Fibroblast of skin of right biceps (primary cell): Measurements from ENCODE around the gene SKAP2.

Experiments
- DNase-seq: peaks from one replicate; pipeline ENCODE4 v3.0.0-alpha.2; 2013

Gene SKAP2

DNA sequence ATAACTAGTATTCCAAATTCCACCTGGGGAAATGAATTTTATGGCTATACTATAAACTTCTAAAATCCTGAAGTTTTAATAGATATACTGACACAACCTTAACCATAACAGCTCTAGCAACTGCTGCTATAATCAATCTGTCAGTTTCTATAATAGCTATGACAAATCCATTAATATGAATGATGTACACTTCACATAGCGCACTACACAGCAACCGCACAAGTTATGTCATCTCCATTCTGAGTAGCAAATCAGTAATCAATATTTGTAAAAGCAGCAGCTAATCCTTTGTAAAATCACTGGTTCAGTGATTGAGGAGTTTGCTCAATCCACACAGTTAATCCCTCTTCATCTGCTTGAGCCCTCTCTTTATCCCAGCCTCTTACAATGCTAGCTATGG is 105.3 kb downstream of the SKAP2 start:
- DNase-seq = no peak

DNA sequence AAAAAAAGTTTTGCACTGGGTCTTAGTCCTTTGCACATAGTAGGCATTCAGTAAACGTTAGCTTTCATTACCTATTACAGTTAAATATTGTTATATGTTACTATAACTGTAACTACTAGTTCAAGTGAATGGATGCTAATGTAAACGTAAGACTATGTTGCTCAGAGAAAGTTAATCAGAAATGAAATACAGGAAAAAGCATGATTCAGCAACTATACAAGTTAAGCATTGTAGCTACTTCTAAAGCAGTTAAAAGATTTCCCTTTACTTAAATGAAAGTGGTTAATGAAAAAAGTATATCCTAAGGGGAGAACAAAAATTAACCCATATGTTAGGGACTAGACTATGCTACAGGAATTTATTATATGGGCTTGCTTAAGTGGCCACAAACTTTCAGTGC is 121.2 kb downstream of the SKAP2 start:
- DNase-seq = no peak

DNA sequence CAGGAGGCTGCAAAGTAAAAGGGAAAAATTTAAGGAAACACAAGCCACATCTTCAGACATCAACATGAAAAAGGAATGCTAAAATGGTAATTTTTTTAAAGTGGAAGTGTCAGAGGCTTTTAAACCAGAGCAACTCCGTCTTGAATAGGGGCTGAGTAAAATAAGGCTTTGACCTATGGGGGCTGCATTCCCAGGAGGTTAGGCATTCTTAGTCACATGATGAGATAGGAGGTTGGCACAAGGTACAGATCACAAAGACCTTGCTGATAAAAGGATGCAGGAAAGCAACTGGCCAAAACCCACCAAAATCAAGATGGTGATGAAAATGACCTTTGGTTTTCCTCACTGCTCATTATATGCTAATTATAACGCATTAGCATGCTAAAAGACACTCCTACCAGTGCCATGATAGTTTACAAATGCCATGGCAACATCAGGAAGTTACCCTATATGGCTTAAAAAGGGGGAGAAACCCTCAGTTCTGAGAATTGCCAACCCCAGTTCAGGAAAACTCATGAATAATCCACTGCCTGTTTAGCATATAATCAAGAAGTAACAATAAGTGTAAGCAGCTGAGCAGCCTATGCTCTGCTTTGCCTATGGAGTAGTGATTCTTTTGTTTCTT is 128.3 kb downstream of the SKAP2 start:
- DNase-seq = no peak

DNA sequence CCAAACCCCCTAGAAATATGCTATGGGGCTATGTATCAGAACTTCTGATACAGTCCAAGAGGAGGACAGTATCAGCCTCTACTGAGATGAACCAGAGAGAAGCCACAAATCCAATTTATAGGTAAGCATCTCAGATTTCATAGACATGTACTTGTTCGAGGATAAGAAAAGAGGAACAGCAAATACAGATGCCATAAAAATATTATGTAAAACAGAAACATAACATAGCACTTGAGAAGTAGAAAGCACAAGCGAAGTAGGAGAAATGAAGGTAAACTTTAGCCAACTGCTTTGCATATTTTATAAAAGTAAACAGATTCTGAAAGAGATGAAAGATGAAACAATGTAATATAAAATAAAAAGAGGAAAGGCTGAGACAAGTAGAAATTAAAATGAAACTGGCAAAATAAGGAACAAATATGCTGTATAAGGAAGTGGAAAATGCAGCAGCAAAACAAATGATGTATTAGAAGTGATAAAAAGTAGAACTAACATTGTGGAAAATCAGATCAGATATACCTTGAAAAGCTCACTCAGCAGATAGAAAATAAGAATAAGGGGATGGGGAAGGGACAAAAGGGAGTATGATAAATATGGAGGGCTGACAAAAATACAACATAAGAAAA is 135.1 kb downstream of the SKAP2 start:
- no peak for DNase-seq

DNA sequence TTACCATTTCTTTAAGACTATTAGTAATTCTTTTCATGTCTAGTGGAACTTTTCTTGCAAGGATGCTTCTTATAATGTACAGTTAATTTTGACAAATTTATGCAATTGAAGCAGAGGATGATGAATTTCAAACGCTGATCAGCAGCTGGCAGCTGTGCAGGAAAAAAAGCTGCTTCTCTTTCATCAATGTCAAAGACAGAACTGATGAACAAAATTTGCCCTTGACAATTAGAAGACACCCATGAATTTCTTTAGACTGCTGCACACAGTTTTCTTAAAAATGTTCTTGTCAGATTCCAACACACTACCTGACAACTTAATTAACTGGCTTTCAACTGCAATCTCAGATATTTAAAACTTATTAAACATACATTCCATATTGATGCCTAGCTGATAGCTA is 138.3 kb downstream of the SKAP2 start:
- no peak for DNase-seq

DNA sequence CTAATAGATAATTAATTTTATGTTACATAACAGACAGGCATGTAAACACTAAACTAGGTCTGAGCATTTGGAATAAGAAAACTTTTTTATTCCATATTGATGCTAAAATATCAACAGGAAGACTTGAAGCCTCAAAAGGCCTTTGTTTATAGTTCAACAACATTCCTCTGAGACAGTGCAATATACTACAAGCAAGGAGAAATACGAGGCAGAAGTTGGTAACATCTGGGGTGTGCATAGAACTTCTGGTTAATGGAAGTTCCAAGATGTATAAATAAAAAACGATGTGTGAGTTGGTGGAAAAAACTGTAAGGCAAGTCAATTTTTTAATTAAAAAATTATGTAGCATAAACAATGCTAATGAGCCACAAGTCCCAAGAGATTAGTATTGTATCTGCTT is 139.6 kb downstream of the SKAP2 start:
- DNase-seq = no peak

DNA sequence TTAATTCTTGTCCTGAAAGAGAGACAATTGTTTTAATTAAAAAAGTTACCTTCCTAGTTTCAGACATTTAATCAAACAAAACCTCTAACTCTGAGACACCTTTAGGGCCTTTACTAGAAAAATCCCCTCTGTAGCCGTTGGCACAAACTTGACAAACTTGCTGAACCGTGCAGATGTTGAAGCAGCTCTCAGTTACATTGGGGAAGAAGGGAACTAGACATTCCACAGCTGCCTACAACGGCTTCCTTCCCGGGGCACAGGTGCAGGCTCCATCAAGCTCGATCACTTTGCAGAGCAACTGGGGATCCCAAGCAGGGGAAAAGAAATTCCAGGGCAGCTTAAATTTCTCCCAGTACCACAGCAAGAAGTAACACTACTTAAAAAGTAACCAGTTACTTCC is 141.3 kb downstream of the SKAP2 start:
- DNase-seq = no peak

DNA sequence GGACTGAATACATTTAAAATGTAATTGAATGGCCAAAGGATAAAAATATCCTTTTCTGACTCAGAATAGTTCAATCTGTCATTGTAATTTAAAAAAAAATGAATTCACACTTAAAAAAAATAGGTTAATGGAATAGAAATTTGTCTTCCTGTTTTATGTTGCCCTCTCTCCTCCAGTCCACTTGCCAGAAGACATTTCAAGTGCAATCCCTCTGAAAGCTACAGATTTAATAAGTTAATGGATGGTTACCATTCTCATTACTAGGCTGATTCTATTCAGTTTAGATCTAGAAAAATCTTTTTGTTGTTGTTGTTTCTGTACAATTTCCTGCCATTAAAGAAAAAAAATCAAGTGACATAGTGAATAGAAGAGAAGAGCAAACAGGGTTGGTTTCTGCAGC is 142.9 kb downstream of the SKAP2 start:
- DNase-seq = no peak

DNA sequence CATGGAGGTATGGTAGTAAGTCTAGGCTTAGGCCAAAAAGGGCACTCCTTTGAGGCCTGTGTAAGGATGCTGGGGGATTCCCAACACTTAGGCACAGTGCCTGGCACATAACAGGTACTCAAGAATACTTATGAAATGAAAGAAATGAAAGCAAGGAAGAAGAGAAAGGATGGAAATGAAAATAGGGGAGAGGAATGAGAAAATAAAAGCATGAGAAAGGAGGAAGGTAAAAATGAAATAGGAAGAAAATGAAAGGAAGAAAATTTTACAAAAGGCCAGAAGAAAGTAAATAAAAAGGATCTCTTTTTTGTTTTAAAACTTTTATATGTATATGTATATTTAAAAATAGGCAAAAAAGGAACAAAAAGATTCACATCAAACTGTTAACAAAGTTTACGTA is 146.3 kb downstream of the SKAP2 start:
- DNase-seq = no peak

DNA sequence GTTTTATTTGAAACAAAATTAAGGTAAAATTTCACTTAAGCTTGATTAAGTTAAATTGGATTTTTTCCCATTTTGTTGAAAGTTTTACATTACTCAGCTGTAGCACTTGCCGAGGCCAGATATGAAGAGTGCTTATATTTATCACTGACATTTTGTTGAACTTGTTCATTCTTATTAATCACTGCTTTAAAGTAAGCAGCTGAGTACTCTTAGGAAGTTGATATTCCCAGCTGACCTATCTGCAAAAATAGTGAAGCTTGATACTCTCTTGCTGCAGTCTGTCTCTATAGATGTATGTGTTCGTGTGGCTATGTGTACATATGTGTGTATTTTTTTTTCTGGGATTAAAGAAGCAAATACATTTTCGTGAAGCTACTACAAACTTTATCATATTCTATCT is 150.0 kb downstream of the SKAP2 start:
- no peak for DNase-seq

DNA sequence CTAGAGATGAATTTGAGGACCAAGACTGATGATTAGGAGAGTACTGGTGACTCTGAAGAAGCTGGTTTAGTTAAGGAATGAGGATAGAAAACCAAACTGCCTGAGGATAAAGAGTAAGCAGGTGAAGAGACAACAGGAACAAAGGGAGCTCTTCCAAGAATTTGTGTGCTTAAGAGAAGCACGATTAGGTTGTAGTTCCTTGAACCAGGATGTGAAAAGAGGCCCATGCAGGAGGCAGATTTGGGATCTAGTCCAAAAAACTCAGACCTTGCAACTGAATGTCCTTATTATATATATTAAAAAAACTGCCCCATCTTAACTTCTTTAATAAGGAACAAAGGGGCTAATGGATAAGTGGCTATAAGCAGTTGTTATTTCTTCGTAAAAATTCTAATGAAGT is 150.4 kb downstream of the SKAP2 start:
- DNase-seq = no peak

DNA sequence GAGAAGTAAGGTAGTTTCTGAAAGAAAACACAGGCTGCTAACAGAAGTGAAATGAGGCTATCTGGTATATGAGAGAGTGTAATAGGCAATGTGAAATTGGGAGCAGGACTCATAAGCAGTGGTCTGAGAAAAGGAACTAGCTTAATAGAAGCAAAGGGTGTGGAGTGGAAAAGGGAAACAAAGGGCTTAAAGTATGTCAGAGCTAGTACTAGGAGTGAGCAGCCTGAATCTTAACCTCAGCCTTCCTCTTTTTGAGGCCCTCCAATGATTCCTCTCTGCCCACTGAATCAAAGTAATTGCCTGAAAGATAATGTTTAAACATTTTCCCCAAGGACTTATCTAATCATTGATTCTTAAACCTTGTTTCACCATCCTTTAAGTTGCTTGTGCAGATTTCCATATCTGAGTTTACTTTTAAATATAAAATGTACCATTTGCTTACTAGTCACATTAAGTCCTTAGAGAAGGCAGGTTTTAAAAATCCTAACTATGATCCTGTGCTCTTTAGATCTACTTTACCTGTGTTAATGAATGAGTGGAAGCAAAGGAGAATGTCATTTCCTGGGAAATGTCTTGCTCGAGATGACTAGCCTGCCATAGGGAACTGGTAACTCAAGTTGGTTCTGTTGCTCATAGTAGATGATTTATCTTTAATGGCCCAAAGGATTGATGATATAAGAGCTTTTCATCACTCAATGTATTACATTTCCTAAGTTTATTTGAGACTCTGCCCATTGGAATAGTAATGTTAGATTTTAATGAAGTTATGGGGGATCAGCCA is 155.0 kb downstream of the SKAP2 start:
- DNase-seq = no peak

DNA sequence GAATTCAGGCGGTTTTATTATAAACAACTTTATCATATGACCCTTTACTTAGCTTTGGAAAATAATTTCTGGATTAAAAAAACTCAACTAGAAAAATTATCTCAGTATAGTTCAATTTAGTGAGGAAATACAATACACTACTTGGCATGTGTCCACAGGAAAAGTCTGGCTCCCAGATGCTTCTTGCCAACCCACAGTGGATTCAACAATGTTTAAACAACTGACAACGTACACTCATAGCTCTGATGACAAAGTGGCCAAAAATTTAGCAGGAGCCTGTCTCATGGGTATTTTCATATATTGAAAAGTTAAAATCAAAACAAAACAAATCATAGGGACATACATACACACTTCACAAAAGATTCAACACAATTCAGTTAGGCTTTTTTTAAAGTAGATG is 158.8 kb downstream of the SKAP2 start:
- peak; percentile 95 for DNase-seq

DNA sequence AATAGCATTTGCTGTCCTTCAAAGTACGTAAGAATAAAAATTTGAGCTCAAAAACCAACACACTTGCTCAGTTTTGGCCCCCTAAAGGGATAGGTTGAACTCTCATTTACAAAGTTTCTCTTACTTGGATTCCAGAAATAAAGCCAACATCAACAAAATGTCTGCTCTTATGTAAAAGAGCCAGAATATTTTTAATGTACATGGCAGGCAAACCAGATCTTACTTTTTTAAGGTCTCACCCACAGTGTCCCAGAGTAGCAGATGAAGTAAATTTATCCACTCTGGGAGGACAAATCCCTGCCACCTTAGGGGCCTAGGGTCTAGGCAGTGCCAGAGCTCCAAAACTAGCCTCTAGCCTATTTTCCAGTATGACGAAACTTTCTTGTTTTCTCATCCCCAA is 159.6 kb downstream of the SKAP2 start:
- peak; percentile 26 for DNase-seq

DNA sequence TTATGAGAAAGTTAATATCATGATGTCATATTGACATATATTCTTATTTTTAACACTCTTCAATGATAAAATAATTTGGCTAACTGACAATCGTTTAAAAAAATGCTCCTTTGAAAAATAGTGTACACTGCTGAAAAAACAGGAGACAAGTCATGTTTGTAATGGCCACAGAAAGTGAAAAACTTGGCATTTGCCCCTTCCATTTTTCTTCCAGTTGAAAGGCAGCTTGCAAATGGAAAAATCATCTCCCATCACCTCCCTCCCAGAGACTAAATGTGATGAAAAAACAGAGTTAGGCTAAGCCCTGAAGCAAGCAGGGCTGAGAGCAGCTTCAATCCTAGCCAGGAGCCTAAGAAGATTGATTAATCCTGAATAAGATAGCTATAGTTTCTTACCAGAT is 160.4 kb downstream of the SKAP2 start:
- DNase-seq = no peak

DNA sequence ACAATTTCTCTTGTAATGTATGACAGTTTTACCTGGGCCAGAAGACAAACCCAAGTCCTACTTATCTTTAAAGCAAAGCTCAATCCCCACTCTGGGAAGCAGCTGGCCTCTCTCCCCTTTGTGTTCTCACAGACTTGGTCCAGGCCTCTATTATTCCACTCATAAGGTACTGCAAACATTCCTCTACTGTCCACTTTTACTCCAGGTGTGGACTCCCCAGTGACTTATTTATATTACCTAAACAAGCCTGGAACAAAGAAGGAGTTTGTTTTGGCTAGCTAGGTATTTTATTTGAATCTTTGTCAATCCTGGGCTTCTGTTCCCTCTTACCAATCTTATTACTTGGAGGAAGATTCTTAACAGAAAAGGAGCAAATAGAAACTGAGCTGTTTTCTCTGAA is 163.5 kb downstream of the SKAP2 start:
- no peak for DNase-seq

DNA sequence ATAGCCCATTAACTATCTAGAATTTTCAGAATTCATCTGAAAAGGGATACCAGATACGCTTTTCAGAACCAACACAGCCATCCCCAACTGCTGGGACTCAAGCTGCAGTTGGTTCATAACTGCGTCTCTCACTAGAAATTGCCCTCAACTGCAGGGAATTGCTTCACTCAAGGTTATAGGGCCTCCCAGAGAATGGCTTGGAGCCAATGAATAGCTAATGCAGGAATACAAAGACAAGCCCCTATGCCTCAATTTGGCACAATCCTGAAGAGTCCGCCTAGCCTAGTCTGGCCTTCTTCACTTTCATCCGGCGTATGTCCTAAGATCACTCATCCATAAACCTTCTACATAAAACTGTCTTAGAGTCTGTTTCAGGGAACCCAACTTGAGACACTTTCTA is 164.0 kb downstream of the SKAP2 start:
- no peak for DNase-seq

DNA sequence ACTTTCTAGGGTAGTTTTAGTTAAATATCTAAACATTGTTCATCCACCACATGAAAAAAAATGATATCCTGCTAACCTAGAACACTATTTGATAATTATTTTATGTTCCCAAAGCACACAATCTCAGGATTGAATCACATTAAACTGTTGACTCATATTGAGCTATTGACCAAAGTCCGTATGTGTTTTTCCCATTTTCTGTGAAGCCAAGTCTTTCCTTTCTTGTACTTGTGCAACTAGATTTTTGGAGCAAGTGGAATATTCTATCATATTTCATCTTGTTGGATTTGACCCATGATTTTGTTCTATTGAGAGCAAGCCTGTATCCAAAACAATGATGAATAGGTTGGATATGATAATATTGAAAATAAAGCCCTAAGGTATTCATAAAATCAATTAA is 164.6 kb downstream of the SKAP2 start:
- no peak for DNase-seq

DNA sequence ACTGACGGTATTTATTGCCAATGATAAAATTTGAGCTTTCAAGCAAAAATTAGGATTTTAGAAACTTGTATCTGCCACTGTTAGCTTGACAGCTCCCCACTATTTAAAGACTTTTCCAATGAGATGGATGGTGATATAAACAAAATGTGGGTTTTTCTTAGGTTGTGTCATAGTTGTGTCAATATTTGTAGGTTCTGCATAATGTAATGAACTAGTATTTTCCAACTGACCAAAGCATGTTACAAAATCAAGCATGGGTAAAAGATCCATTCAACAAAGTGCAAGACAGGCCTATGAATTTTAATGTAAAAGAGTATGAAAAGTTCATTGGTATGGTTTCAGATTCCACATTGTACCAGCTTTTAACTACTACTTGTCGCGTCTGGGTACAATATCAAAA is 165.6 kb downstream of the SKAP2 start:
- no peak for DNase-seq

DNA sequence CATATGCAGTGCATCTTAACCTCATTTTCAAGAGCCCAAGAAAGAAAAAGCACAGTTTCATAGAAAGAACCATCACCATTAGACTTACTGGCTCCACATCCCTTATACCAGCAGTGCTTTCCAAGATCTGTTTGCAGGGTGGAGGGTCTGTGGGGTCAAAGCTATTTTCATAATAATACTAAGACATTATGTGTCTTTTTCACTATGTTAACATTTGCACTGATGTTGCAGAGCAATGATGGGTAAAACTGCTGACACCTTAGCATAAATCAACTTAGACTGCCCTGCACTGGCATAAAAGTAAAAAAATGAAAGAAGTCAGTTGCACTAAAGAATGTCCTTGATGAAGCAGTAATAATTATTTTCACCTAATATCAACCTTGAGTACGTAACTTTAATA is 166.2 kb downstream of the SKAP2 start:
- no peak for DNase-seq

DNA sequence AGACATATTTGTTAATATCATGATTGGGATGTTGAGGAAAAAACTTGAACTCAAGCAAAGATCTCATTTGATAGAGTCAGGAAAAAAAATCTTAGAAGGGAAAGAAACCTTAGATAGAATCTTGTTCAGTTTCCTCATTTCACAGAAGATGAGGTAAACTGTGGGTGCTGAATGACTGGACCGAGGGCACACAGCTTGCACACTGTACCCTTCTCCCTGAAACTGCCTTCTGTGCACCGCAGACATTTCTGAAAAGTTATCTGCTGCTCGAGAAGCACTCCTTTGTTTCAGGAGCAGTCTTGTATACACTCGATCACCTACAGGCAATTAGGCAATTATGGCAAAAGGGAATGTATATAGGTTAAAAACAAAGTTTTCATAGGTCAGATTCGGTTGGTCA is 167.4 kb downstream of the SKAP2 start:
- no peak for DNase-seq

DNA sequence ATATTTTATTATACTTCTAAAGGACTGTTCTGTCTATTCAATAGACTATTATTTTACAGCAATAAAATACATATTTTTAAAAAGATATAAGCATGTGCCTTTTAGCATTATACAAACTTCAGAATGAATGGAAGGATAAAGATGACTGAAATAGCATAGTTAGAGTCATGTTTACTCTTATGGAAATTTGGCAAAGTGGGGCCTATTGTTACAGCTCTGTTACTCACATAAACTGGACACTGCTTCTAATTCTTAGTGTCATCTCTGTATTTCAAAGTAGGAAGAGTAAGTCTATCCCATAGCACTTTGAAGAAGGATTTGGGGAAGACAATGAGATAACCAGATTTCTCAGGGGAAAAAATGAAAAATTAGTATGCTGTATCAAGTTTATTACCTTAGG is 168.2 kb downstream of the SKAP2 start:
- no peak for DNase-seq

DNA sequence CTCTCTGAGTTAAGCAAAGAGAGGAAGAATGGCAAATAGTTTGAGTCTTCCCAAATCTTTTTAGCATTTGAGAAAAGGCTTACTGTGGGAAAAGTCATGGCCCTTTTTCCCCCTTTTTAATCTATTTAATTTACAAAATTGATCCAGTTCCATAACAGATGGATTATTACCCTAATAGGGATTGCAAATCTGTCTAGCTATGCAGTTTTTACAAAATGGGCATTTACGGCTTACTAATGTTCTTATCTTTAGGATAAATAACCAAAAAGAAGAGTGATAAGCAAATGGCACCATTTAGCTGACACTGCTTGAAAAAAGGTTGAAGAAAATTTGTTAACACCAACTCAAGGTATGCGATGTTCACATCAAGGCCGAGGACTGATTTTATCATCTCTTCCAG is 169.7 kb downstream of the SKAP2 start:
- no peak for DNase-seq

DNA sequence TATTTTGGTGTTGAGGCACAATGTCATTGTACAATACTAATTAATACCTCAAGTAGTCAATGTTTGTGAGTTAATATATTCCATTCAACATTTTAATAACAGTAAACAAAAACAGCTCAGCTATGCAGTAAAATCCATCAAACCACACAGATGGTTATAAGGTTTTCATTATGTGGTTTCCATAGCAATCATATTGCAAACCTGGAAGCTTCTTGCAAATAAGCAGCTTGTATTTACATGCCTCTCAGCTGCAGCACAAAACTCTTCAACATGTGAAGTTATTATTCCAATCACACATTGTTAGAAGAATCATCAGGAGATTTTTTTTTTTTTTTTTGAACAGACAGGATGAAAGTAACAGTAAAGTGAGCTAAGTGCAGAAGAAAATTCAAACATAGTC is 170.2 kb downstream of the SKAP2 start:
- no peak for DNase-seq

DNA sequence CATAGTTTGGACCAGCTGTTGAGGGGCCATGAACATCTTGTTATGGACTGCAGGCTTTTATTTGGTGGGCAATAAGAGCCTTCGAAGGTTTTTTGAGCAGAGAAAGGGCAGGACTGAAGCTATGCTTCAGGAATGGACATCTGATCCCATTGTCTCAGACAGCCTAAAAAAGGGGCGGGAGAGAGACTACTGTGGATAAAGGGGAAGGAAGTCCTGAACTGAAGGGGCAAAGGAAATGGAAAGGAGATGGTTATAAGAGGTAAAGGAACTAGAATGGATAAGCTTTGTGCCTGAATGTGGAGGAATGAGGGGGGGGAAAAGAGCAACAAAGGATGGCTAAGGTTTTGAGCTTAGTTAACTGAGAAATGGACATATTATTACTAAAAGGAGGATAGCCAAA is 172.5 kb downstream of the SKAP2 start:
- DNase-seq = no peak
